ENCODE results near the gene KRTAP20-3. TPM values are rescaled to one million over a fixed set of nuclear protein-coding genes. Genes with fewer than 3 reads are reported as not detected.

Gene KRTAP20-3
- total RNA-seq, 1 donor from 2014 or later = not detected

- intact Hi-C loops (cut with micrococcal nuclease) = no loop called here
Measured at GRCh38 chr21:30680586-30680985, 37.9 kb downstream of the KRTAP20-3 start.

- intact Hi-C loops (cut with micrococcal nuclease) = no loop called here
Measured at GRCh38 chr21:30684506-30684905, 41.8 kb downstream of the KRTAP20-3 start.

- intact Hi-C loops (cut with micrococcal nuclease) = no loop called here
Measured at GRCh38 chr21:30689822-30690221, 47.2 kb downstream of the KRTAP20-3 start.

Other genes starting within 250 kb of the KRTAP20-3 start
- gene KRTAP13-1, start 246.8 kb upstream of the KRTAP20-3 start, total RNA-seq = not detected in 2 replicates
- not detected in 2 replicates for gene KRTAP13-3, start 216.9 kb upstream of the KRTAP20-3 start, total RNA-seq
- not detected in 2 replicates for gene KRTAP13-4, start 212.6 kb upstream of the KRTAP20-3 start, total RNA-seq
- gene KRTAP15-1, start 202.6 kb upstream of the KRTAP20-3 start, total RNA-seq = not detected in 2 replicates
- gene KRTAP19-1, start 162.5 kb upstream of the KRTAP20-3 start, total RNA-seq = not detected in 2 replicates
- gene KRTAP19-2, start 155.4 kb upstream of the KRTAP20-3 start, total RNA-seq = not detected in 2 replicates
- gene KRTAP19-3, start 150.9 kb upstream of the KRTAP20-3 start, total RNA-seq = not detected in 2 replicates
- not detected in 2 replicates for gene KRTAP19-4, start 145.7 kb upstream of the KRTAP20-3 start, total RNA-seq
- not detected in 2 replicates for gene KRTAP19-5, start 140.7 kb upstream of the KRTAP20-3 start, total RNA-seq
- gene KRTAP19-6, start 101.0 kb upstream of the KRTAP20-3 start, total RNA-seq = not detected in 2 replicates
- not detected in 2 replicates for gene KRTAP19-7, start 81.5 kb upstream of the KRTAP20-3 start, total RNA-seq
- gene KRTAP22-2, start 52.5 kb upstream of the KRTAP20-3 start, total RNA-seq = not detected in 2 replicates
- gene KRTAP6-3, start 50.4 kb upstream of the KRTAP20-3 start, total RNA-seq = not detected in 2 replicates
- gene KRTAP6-2, start 44.0 kb upstream of the KRTAP20-3 start, total RNA-seq = not detected in 2 replicates
- gene KRTAP22-1, start 41.8 kb upstream of the KRTAP20-3 start, total RNA-seq = not detected in 2 replicates
- not detected in 2 replicates for gene KRTAP6-1, start 28.9 kb upstream of the KRTAP20-3 start, total RNA-seq
- not detected in 2 replicates for gene KRTAP20-1, start 26.4 kb upstream of the KRTAP20-3 start, total RNA-seq
- gene KRTAP20-4, start 22.2 kb upstream of the KRTAP20-3 start, total RNA-seq = not detected in 2 replicates
- not detected in 2 replicates for gene KRTAP20-2, start 7.7 kb upstream of the KRTAP20-3 start, total RNA-seq
- gene KRTAP21-3, start 75.9 kb downstream of the KRTAP20-3 start, total RNA-seq = not detected in 2 replicates
- not detected in 2 replicates for gene KRTAP21-2, start 104.4 kb downstream of the KRTAP20-3 start, total RNA-seq
- gene KRTAP21-1, start 112.6 kb downstream of the KRTAP20-3 start, total RNA-seq = not detected in 2 replicates
- gene KRTAP8-1, start 170.4 kb downstream of the KRTAP20-3 start, total RNA-seq = not detected in 2 replicates
- not detected in 2 replicates for gene KRTAP7-1, start 186.9 kb downstream of the KRTAP20-3 start, total RNA-seq
- 0.27 TPM in 1 of 2 replicates, not detected in the other for gene KRTAP11-1, start 238.7 kb downstream of the KRTAP20-3 start, total RNA-seq